NCI-H187 treated with DMSO at 0.1 percent for 48 hours (cell line): ENCODE results near the gene ARHGAP15.

Experiments used
- DNase-seq: peaks from one replicate; lab custom pipeline; 2025; lab: John Stamatoyannopoulos, UW

ARHGAP15 gene

GRCh38 chr2:143169105-143169504, 39.9 kb downstream of the ARHGAP15 start:
- DNase-seq: no peak

DNA sequence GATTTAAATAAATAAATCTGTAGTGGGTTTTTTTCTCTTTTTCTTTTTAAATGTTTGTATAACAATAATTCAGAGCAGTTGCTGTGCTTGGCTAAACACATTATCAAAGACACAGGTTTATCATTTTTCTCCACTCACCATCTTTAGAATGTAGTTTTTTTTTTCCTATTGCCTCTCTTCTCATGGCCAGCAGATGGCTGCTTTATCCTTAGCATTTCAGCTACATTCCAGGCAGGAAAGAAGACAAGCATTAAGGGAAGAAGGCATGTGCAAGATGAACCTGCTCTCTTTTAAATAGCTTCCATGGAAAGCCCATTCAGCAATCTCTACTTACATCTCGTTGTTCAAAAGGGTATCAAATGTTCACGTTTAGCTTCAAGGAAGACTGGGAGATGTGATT, 42.6 kb downstream of the ARHGAP15 start:
- DNase-seq: no peak

GRCh38 chr2:143175438-143175837, 46.2 kb downstream of the ARHGAP15 start:
- no peak for DNase-seq

DNA sequence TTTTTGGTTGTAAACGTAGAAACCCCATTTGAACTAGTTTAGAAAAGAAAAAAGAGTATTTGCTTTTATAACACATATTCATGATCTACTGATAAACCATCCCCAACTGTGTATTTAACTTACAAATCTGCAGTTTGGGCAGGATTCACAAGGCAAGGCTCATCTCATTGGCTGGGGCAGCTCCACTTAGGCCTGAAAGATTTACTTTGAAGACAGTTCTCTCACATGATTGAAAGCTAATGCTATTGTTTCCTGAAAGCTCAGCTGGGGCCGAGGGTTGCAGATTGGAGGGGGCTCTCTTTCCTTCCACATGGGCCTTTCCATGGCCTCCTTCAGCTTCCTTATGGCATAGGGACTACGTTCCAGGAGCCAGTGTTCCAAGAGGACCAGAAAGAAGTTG, 47.4 kb downstream of the ARHGAP15 start:
- DNase-seq: no peak

DNA sequence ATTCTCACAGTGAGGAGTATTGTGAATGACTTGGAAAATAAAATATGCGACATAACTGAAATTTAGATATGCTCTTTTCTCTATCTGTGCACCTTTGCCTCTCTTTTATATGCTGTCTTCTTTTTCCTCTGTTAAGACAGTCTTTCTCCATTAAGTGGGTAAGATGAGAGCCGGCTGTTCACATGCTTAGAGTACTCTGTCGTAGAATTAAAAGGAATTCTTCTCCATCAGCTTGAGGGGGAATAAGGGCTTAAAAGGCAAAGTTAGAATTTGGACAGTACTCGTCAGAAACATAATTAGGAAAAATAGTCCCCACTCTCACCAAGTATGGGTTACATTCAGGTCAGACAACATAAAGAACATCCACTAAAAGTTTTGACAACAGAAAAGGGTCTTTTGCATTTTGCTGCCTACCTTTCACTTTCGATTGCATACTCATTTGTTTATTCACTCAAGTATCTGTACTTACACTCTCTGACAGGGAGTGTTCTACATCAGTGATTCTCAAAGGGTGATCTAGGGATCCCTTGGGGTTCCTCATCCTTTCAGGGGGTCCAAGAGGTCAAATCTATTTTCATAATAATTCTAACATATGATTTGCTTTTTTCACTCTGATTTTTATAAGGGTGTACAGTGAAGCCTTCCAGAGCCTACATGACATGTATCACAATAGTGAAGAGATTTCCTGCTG, 48.0 kb downstream of the ARHGAP15 start:
- DNase-seq: no peak

- DNase-seq: no peak
These were observed 52.3 kb downstream of the ARHGAP15 start for GRCh38 chr2:143181494-143181893.

- no peak for DNase-seq
These were observed 53.4 kb downstream of the ARHGAP15 start for GRCh38 chr2:143182649-143183048.

DNA sequence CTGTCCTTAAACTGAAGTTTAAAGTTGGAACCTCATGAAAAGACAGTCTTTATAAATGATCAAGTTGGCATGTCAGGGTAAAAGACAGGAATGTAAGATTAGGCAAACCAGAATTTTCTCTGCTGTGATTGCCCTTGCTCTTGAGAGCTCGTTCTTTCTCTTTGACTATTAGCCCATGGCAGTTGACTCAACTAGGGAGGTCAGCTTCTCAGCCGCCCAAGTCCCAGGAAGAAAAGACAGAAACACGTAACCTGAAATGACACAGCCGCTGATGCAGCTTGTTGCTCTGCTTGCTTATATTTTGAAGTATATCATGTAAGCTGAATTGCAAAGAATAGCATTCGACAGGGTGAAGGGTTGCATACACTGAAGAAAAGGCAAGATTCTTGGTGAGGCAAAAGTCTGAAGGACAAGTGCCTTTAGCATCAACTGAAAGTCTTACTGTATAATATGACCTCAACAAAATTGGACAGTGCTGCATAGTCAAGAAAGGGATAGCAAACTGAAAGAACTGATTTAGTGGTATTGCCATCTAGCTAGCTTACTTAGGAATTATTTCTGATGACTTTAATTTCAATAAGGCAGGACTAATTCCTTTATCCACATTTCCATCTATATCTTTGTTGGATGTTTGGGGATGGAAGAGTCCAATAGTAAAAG, 54.7 kb downstream of the ARHGAP15 start:
- no peak for DNase-seq

GRCh38 chr2:143186876-143187275, 57.7 kb downstream of the ARHGAP15 start:
- DNase-seq: no peak

GRCh38 chr2:143190431-143190830, 61.2 kb downstream of the ARHGAP15 start:
- DNase-seq: no peak

- DNase-seq: no peak
These were observed 62.9 kb downstream of the ARHGAP15 start for GRCh38 chr2:143192106-143192505.

DNA sequence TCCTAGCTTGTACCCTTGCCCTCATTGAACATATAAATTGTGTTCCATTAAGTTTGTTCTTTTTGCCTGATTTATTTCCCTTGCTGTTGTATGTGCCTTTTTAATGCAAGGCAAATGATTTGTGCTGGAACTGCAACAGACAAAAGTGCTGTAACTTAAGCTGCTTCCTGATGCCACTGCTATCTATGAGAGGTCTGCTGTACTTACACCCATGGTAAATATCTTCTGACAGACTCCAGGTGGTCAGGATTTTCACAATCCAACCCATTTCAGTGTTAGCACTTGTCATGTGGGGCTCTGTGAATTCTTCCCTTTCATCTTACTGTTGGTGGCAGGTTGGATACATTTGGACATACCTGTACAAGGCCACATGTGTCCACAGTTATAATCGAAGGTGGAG, 63.5 kb downstream of the ARHGAP15 start:
- DNase-seq: no peak

- DNase-seq: no peak
These were observed 63.9 kb downstream of the ARHGAP15 start for GRCh38 chr2:143193121-143193520.

- no peak for DNase-seq
These were observed 66.3 kb downstream of the ARHGAP15 start for GRCh38 chr2:143195511-143195910.

- DNase-seq: no peak
These were observed 74.8 kb downstream of the ARHGAP15 start for GRCh38 chr2:143204062-143204461.

DNA sequence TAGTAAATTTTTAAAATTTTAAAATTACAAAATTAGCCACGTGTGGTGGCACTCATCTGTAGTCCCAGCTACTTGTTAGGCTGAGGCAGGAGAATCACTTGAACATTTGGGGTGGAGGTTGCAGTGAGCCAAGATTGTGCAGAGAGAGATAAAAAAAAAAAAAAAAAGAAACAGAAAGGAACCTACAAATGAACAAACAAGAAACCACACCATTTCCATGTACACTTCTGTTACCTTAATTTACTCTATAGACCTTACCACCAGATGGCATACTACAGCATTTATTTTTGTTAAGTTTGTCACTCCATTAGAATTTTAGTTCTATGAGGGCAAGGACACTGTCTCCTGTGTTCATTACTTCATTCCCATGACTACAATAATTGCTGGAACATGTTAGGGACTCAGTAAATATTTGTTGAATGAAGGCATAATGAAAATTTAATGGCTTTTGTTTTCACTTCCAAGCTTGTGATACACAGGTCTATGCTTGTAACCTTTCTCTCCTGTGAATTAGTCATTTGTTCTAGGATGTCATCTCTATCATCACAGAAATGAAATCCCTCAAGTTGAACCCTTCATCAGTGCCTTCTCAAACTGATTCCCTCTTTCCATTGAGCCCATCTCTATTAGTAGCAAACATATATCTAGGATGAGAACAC, 76.0 kb downstream of the ARHGAP15 start:
- no peak for DNase-seq

DNA sequence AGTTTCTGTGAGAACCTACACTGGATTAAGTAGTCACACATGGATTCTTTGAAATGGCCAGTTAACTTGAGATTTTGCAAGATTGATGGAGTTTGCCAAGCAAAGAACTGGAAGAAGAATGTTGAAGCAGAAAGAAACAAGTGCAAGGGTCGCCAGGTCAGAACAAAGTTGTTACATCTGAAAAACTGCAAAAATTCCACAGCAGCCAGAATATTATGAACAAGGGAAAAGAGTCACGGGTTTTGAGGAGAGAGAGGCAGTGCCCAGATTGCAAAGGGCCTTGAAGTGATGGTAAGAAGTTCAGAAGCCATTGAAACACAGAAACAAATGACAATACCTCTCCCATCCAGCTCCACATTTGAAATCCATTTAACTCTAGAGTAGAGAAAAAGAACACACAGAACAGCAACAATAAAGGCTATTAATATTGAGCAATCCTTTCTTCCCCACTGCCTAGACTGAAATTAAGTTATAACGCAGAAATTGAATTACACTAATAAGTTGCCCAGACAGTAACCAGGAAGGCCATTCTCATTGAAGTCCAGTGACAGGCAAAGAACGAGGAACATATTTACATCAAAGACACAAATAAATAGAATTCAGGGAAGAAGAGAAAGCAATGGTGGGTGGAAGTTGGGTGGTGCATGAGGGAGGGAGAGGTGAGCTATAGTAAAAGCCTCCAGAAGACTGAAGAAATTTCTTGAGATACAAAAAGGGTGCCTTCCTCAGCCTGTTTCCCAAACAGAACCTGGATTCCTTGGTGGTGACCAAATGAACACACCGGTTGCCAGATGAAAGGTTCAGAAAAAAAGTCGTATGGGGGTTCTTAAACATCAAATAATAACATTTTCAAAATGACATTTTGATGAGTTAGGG, 80.6 kb downstream of the ARHGAP15 start:
- DNase-seq: no peak

DNA sequence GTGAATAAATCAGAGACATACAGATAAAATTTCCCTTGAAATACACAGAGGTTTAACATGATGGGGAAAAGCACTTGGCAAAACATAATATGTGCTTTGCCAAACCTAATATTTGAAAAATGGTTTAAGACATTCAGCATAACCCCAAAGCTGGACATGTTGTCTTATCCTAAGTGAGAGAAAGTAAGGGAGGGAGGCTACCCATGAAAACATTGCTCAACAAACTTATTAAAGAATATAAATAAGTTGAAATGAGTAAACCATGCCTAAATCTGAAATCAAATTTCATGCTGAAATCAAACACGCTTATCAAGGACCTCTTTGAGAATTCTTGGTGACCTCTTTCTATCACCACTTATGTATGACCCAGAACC, 81.2 kb downstream of the ARHGAP15 start:
- no peak for DNase-seq

GRCh38 chr2:143217512-143218115, 88.4 kb downstream of the ARHGAP15 start:
- no peak for DNase-seq

- no peak for DNase-seq
These were observed 89.4 kb downstream of the ARHGAP15 start for GRCh38 chr2:143218621-143219020.

- DNase-seq: peak; percentile 16
These were observed 90.0 kb downstream of the ARHGAP15 start for GRCh38 chr2:143219266-143219665.

GRCh38 chr2:143223556-143223955, 94.3 kb downstream of the ARHGAP15 start:
- no peak for DNase-seq
